Measurements from ENCODE around the gene AMOTL1. TPM values are rescaled to one million over a fixed set of nuclear protein-coding genes. Genes with fewer than 3 reads are reported as not detected.
A peak's percentile ranks its signal among the peaks of the same experiment; 100 is the strongest.
"Not testable (repeated sequence)": the region's sequence is repeated elsewhere in the genome, so short reads cannot be mapped to it uniquely, and the experiment has no call there.

The AMOTL1 gene
- total RNA-seq, 4 donors from 2014 or later, result 47.2 to 91.6 (median 66.9) TPM

DNA sequence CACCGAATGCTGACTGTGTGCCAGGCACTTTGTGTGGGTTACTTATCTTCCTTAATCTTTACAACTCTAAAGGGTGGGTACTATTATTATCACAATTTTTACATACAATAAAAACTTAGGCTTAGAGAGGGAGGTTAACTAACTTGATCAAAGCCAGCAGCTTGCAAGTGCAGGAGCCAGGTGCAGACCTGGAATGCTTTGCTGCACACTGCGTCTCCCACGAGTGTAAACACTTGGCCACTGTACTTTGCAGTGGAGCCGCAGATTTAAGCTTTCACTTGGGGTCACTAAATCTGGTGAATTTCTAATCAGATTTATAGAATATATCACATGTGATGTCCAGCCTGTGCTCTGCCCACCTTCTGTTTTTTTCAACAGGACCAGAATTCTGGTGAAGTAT lies 36.7 kb downstream of the AMOTL1 start:
- Histone ChIP-seq H3K36me3 (peaks cover 4 to 73% (median 6%) of the 10 kb centered on the region in 3 donors), H3K27me3 (no peaks in the 10 kb centered on the region), H3K4me1 (peaks cover 10 to 50% (median 15%) of the 10 kb centered on the region in 3 donors), H3K27ac (peak overlapping the region in 1 of 4 donors; percentile 34), H3K9me3 (no peaks in the 10 kb centered on the region), H3K4me3 (no peak overlapping the region)
- WGBS, 2 donors, result 77 to 87% methylated on average over 4 of the region's 4 CpGs
- DNase-seq, result no peak
- intact Hi-C loops (cut with DNase I), result no loop called here
- TF ChIP-seq POLR2A (IDR thresholded peaks at IDR 0.05), result no peak
- TF ChIP-seq, protein P1, sequence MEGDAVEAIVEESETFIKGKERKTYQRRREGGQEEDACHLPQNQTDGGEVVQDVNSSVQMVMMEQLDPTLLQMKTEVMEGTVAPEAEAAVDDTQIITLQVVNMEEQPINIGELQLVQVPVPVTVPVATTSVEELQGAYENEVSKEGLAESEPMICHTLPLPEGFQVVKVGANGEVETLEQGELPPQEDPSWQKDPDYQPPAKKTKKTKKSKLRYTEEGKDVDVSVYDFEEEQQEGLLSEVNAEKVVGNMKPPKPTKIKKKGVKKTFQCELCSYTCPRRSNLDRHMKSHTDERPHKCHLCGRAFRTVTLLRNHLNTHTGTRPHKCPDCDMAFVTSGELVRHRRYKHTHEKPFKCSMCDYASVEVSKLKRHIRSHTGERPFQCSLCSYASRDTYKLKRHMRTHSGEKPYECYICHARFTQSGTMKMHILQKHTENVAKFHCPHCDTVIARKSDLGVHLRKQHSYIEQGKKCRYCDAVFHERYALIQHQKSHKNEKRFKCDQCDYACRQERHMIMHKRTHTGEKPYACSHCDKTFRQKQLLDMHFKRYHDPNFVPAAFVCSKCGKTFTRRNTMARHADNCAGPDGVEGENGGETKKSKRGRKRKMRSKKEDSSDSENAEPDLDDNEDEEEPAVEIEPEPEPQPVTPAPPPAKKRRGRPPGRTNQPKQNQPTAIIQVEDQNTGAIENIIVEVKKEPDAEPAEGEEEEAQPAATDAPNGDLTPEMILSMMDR (IDR thresholded peaks at IDR 0.05), result no peak

DNA sequence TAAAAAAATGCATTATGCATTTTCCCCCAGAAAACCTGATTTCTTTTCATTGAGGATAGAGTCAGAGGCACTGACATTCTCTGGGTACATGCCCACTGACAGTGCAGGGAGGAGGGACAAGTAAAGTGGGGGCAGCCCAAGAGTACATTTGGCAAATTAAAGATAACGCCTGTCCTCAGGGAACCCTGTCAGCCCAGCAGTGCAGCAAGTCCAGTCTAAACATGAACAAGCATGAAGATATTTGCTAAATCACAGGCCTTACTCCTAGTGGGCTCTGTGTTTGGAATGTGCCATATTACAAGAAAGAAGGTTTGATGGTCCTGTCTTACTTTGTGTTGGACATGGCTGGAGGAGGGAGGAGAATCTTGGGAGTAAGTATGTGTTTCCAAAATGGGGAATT lies 37.9 kb downstream of the AMOTL1 start:
- Histone ChIP-seq H3K36me3 (peaks cover 0 to 62% (median 3%) of the 10 kb centered on the region in 3 donors), H3K27me3 (no peaks in the 10 kb centered on the region), H3K27ac (peak overlapping the region in 1 of 4 donors; percentile 4), H3K4me1 (peaks cover 10 to 43% (median 15%) of the 10 kb centered on the region in 3 donors), H3K4me3 (no peak overlapping the region), H3K9me3 (no peaks in the 10 kb centered on the region)
- intact Hi-C loops (cut with DNase I), result no loop called here
- no peak for TF ChIP-seq POLR2A (IDR thresholded peaks at IDR 0.05)
- TF ChIP-seq, protein P1 (IDR thresholded peaks at IDR 0.05), result no peak
- DNase-seq, result no peak
- WGBS, 2 donors, result 25 to 27% methylated on average over 1 of the region's 1 CpG

DNA sequence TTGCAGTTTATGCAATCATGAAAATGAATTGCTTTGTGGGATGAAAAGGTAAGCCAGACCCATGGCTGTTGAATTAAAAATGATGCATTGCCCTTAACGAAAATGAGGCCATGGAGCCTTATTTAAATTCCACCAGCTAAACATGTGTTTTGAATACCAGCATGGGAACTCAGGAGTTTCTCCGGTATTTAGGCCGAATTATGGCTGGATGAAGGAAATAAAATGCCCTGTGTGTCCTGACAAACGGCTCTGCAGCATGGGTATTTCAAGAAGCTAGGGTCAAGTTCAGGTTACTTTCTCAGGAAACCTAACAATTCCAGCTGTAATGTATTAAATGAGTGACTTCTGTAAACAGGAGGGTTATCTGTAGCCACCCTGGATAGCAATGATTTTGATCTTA lies 38.3 kb downstream of the AMOTL1 start:
- no peaks in the 10 kb centered on the region for H3K9me3 ChIP-seq
- H3K27me3 ChIP-seq, result no peaks in the 10 kb centered on the region
- no peak for DNase-seq
- TF ChIP-seq, protein P1 (IDR thresholded peaks at IDR 0.05), result no peak
- no peak for TF ChIP-seq POLR2A (IDR thresholded peaks at IDR 0.05)
- H3K4me1 ChIP-seq, result peaks cover 10 to 39% (median 12%) of the 10 kb centered on the region in 3 donors
- peak overlapping the region in 1 of 4 donors; percentile 4 for H3K27ac ChIP-seq
- intact Hi-C loops (cut with DNase I), result no loop called here
- no peak overlapping the region for H3K4me3 ChIP-seq
- H3K36me3 ChIP-seq, result peaks cover 0 to 57% (median 0%) of the 10 kb centered on the region in 3 donors
- 58 to 64% methylated on average over 4 of the region's 4 CpGs for WGBS, 2 donors

DNA sequence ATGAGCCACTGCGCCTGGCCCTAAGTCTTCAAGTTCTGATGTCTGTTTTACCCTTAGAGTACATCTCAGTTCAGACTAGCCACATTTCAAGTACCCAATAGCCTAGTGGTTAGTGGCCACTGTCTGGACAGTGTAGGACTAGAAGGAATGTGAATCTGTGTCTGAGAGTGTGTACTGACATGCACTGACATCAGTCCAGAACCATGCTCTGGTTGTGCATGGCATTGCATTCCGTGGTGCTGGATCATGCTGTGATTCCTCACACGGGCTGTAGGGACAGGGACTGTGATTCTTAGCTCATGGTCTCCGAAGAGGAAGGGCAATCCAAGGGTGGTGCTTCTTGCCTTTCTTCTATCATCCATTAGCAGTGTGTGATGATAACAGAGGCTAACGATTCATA lies 41.1 kb downstream of the AMOTL1 start:
- intact Hi-C loops (cut with DNase I), result no loop called here
- DNase-seq, result no peak

DNA sequence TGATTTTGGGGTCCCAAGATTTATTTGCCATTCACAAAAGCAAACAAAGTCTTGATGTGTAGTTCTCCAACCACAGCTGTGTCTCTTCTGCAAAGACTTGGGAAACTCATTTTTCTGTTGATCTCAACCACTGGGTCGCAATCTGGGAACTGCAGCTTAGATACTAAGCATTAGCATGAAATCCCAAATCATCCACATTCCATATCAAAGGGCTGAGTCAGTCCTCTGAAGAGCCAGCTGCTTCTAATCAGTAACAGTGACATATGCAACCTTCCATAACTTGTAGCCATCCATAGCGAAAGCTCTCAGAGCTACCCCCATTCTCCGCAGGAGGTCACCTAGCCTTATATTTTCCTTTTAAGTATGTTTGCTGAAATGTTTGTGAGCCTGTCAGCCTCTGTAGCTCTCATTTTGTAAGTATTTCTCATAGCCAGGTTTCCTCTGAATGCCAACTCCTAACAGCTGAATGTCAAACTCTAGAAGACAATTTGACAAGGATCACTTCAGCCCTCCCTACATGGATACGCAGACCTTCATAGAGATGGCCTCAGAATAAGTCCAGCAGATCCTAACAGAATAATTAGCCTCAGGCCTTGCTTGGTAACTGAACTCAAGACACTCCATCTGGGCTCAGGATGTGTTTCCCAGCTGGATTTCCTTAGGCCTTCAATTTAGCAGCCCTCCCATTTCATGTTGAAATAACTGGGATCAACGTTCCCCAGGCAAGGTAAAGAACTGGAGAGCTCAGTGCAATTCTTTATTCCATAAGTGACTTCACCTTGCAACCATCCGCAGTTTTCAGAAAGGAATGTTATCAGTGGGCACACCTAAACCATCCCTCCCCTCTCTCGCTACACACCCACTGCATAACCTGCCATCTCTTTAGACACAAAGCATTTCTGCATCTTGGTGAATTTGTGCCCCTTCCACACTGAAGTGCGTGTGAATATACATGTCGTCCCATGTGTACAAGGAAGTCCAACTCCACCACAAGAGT lies 44.9 kb downstream of the AMOTL1 start:
- H3K27me3 ChIP-seq; DNase-seq; H3K4me3 ChIP-seq; intact Hi-C loops (cut with DNase I); H3K9me3 ChIP-seq: not testable (repeated sequence)
- peaks cover 0 to 27% (median 0%) of the 10 kb centered on the region in 3 donors for H3K36me3 ChIP-seq
- WGBS, 2 donors, result 80 to 85% methylated on average over 8 of the region's 9 CpGs
- H3K27ac ChIP-seq, result peak overlapping the region in 3 of 4 donors; percentile 53 to 63 (median 63)
- H3K4me1 ChIP-seq, result peaks cover 0 to 16% (median 0%) of the 10 kb centered on the region in 3 donors

More for the DNA sequence above, 41.1 kb downstream of the AMOTL1 start:
- no peak overlapping the region for H3K27ac ChIP-seq
- WGBS, 2 donors, result 86 to 91% methylated on average over 4 to 5 of the region's 5 CpGs
- no peaks in the 10 kb centered on the region for H3K27me3 ChIP-seq
- no peak overlapping the region for H3K4me3 ChIP-seq
- no peaks in the 10 kb centered on the region for H3K9me3 ChIP-seq
- peaks cover 8 to 41% (median 10%) of the 10 kb centered on the region in 3 donors for H3K4me1 ChIP-seq
- H3K36me3 ChIP-seq, result peaks cover 0 to 45% (median 0%) of the 10 kb centered on the region in 3 donors
- no peak for TF ChIP-seq POLR2A (IDR thresholded peaks at IDR 0.05)

Measured in esophagus squamous epithelium (tissue), 5 donors.